ENCODE data around the gene LCMT1.
"Not testable (repeated sequence)": the region's sequence is repeated elsewhere in the genome, so short reads cannot be mapped to it uniquely, and the experiment has no call there.

Gene LCMT1

GRCh38 chr16:25143928-25144327, 32.4 kb downstream of the LCMT1 start:
- peak; percentile 14 for DNase-seq (ENCODE audit: low spot score)

GRCh38 chr16:25148568-25149215, 37.1 kb downstream of the LCMT1 start:
- no peak for DNase-seq (ENCODE audit: low spot score)

GRCh38 chr16:25151996-25152395, 40.5 kb downstream of the LCMT1 start:
- DNase-seq (ENCODE audit: low spot score) = peak; percentile 82

- peak; percentile 12 for DNase-seq (ENCODE audit: low spot score)
These were observed 44.3 kb downstream of the LCMT1 start for GRCh38 chr16:25155553-25156460.

- no peak for DNase-seq (ENCODE audit: low spot score)
These were observed 45.8 kb downstream of the LCMT1 start for GRCh38 chr16:25157271-25157875.

- DNase-seq (ENCODE audit: low spot score) = no peak
These were observed 46.9 kb downstream of the LCMT1 start for GRCh38 chr16:25158401-25158800.

- DNase-seq (ENCODE audit: low spot score) = no peak
These were observed 50.3 kb downstream of the LCMT1 start for GRCh38 chr16:25161753-25162367.

- DNase-seq (ENCODE audit: low spot score) = no peak
These were observed 52.1 kb downstream of the LCMT1 start for GRCh38 chr16:25163683-25164082.

GRCh38 chr16:25165284-25165683, 53.7 kb downstream of the LCMT1 start:
- no peak for DNase-seq (ENCODE audit: low spot score)

GRCh38 chr16:25167920-25168319, 56.4 kb downstream of the LCMT1 start:
- DNase-seq (ENCODE audit: low spot score) = not testable (repeated sequence)

GRCh38 chr16:25171390-25171789, 59.8 kb downstream of the LCMT1 start:
- DNase-seq (ENCODE audit: low spot score) = no peak

- DNase-seq (ENCODE audit: low spot score) = no peak
These were observed 61.3 kb downstream of the LCMT1 start for GRCh38 chr16:25172831-25173230.

GRCh38 chr16:25174285-25174684, 62.7 kb downstream of the LCMT1 start:
- no peak for DNase-seq (ENCODE audit: low spot score)

GRCh38 chr16:25176136-25176535, 64.6 kb downstream of the LCMT1 start:
- DNase-seq (ENCODE audit: low spot score) = no peak

- no peak for DNase-seq (ENCODE audit: low spot score)
These were observed 65.9 kb downstream of the LCMT1 start for GRCh38 chr16:25177512-25177830.

- DNase-seq (ENCODE audit: low spot score) = no peak
These were observed 66.5 kb downstream of the LCMT1 start for GRCh38 chr16:25177831-25178688.

GRCh38 chr16:25181236-25181635, 69.7 kb downstream of the LCMT1 start:
- DNase-seq (ENCODE audit: low spot score) = not testable (repeated sequence)

GRCh38 chr16:25184771-25185170, 73.2 kb downstream of the LCMT1 start:
- DNase-seq (ENCODE audit: low spot score) = no peak

- no peak for DNase-seq (ENCODE audit: low spot score)
These were observed 75.9 kb downstream of the LCMT1 start for GRCh38 chr16:25187491-25187795.

- DNase-seq (ENCODE audit: low spot score) = no peak
These were observed 77.8 kb downstream of the LCMT1 start for GRCh38 chr16:25189305-25189704.

GRCh38 chr16:25192096-25192495, 80.6 kb downstream of the LCMT1 start:
- DNase-seq (ENCODE audit: low spot score) = peak; percentile 56
